KOPT-K1 (cell line): ENCODE results near the gene PRTN3.

Experiments
- H3K27ac ChIP-seq: fragments of 200-600 bp; sonication (generic); 2 replicates; pipeline ENCODE4 v1.5.1; 2016; ENCODE audit warnings: antibody characterized with exemption, mild to moderate bottlenecking, low read depth, low read length; ENCODE audit not compliant: poor library complexity, severe bottlenecking
- H3K36me3 ChIP-seq: fragments of 200-600 bp; sonication (generic); 2 replicates; pipeline ENCODE4 v1.5.1; 2017; ENCODE audit warnings: antibody characterized with exemption, mild to moderate bottlenecking, low read length, moderate library complexity; ENCODE audit not compliant: insufficient read depth
- H3K9me3 ChIP-seq: fragments of 200-600 bp; sonication (generic); 2 replicates; pipeline ENCODE4 v1.5.1; 2017; ENCODE audit warnings: antibody characterized with exemption, low read length, mild to moderate bottlenecking; ENCODE audit not compliant: insufficient read depth, poor library complexity, severe bottlenecking

Gene PRTN3

GRCh38 chr19:858868-859843 lies 18.4 kb downstream of the PRTN3 start, which contains the start of gene CFD:
Gene CFD (plus strand): TSS chr19:859664. CDS start chr19:859690, 26 bp downstream.
- H3K9me3 ChIP-seq: no peaks in the 10 kb centered on the region
- H3K27ac ChIP-seq: no peak within 1 kb of the TSS
- no peaks in the 10 kb centered on the region for H3K36me3 ChIP-seq

- H3K36me3 ChIP-seq: no peaks in the 10 kb centered on the region
- no peaks in the 10 kb centered on the region for H3K9me3 ChIP-seq
- no peak overlapping the region for H3K27ac ChIP-seq
Measured at GRCh38 chr19:861141-861755, 20.4 kb downstream of the PRTN3 start.

DNA sequence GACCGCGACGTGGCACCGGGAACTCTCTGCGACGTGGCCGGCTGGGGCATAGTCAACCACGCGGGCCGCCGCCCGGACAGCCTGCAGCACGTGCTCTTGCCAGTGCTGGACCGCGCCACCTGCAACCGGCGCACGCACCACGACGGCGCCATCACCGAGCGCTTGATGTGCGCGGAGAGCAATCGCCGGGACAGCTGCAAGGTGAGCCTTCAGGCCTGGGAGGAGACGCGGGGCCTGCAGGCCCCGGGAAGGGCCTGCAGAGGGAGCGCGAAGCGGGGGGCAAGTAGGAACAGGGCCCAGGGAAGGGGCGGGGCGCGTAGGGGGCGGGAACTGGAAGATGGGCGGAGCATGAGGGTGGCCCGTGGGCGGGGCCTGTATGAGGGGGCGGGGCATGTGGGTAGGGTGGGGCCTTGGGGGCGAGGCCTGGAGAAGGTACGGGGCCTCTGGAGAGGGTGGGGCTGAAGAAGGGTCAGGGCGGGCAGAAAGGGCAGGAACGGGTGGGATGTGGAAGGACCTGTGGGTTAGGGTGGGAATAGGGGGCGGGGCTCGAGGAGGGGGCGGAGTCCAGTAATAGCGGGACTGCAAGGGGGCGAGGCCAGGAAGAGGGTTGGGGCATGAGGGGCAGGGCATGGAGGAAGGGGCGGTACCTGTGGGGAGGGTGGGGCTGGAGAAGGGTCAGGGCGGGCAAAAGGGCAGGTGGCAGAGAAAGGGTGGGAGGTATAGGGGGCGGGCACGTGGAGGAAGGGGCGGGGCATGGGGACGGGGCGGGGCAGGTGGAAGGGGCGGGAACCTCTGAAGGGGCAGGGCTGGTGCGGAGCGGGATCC lies 21.2 kb downstream of the PRTN3 start:
- Histone ChIP-seq H3K9me3 (no peaks in the 10 kb centered on the region), H3K27ac (no peak overlapping the region), H3K36me3 (no peaks in the 10 kb centered on the region)

DNA sequence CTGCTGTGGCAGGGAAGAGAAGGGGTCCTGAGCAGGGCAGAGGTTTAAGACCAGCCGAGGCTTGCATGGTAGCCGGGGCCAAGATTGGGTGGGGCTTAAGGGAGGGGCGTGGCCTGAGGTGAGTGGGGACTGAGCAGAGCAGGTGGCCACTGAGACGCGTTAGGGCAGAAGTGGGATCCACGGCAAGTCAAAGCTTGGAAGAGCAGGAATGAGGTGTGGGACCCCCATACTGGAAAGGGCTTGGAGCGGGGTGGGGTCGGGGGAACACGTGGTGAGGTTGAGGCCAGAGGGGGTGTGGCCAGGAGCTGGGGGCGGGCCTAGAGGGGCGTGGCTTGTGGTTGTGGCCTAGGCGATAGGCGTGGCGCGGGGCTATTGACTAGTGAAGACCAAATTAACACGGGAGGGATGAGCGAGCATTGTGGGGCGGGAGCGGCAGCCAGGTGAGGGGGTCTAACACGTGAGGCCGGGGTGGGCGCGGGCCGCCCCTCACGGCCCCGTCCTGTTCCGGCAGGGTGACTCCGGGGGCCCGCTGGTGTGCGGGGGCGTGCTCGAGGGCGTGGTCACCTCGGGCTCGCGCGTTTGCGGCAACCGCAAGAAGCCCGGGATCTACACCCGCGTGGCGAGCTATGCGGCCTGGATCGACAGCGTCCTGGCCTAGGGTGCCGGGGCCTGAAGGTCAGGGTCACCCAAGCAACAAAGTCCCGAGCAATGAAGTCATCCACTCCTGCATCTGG lies 21.9 kb downstream of the PRTN3 start:
- H3K27ac ChIP-seq: no peak overlapping the region
- H3K9me3 ChIP-seq: no peaks in the 10 kb centered on the region
- H3K36me3 ChIP-seq: peaks cover 7% of the 10 kb centered on the region; the same call in 1 of the 2 replicates

GRCh38 chr19:863315-863620 lies 22.5 kb downstream of the PRTN3 start:
- Histone ChIP-seq H3K9me3 (no peaks in the 10 kb centered on the region), H3K27ac (no peak overlapping the region), H3K36me3 (peaks cover 11% of the 10 kb centered on the region; the same call in 1 of the 2 replicates)

- no peak overlapping the region for H3K27ac ChIP-seq
- H3K36me3 ChIP-seq: peaks cover 41% of the 10 kb centered on the region; the same call in 1 of the 2 replicates
- no peaks in the 10 kb centered on the region for H3K9me3 ChIP-seq
Measured at GRCh38 chr19:866769-867300, 26.0 kb downstream of the PRTN3 start.

DNA sequence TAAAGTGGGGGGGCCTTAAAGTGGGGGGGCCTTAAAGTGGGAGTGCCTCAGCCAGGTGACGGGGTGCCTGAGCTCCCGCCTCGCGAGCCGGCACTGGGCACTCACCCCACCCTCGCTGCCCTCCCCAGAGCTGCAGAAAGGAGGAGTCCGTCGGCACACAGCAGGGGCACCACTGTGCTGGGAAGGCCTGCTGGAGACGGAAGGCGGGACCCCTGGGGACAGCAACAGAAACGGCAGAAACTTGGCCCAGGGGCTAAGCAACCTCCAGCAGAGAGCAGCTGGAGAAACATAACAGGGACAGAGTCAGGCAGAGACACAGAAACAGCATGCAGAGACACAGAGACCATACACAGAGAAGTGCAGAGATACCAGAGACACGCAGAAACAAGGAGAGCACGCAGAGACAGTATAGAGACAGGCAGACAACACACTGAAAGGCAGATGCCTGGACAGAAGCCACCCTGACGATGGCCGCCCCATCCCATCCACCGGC lies 26.5 kb downstream of the PRTN3 start:
- Histone ChIP-seq H3K27ac (no peak overlapping the region), H3K36me3 (peaks cover 41% of the 10 kb centered on the region; the same call in 1 of the 2 replicates), H3K9me3 (no peaks in the 10 kb centered on the region)

GRCh38 chr19:867855-868457 lies 27.2 kb downstream of the PRTN3 start:
- Histone ChIP-seq H3K36me3 (peaks cover 41% of the 10 kb centered on the region; the same call in 1 of the 2 replicates), H3K27ac (no peak overlapping the region)

DNA sequence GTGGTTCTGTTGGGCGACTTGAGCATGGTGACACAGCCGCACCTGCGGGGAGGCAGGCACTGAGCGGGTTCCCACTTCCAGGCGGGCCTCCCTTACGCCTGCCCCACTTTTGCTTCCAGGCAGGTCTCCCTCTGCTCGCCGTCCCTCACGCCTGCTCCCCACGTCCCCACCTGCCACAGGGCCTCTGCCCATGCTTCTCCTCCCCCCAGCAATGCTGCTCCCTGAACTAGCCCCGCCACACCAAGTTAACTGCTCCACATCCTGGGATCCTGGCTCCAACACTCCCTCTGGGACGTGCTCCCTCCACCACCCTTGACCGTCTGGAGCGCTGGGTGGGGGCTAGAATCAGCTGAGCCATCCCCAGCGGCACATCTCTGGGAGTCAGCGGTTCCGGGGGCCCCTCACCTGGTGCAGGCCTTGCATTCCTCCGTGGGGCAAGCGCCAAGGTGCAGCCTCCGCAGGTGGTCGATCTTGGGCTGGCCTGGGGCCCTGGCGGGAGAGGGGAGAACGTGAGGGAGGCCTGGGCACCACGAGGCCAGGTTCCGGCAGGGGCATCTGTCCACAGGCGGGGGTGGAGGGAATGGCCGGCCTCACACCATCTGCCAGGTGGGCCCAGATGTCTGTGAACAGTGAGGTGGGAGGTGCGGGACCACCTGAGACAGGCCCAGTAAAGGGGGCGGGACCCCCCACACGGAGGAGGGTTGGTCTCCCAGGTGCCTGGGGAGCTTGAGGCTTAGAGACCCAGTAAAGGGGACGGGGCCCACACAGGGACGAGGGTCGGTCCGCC lies 27.9 kb downstream of the PRTN3 start:
- H3K36me3 ChIP-seq: peaks cover 44% of the 10 kb centered on the region; the same call in 1 of the 2 replicates
- no peak overlapping the region for H3K27ac ChIP-seq
- H3K9me3 ChIP-seq: no peaks in the 10 kb centered on the region

More at GRCh38 chr19:867855-868457, 27.2 kb downstream of the PRTN3 start:
- H3K9me3 ChIP-seq: no peaks in the 10 kb centered on the region

DNA sequence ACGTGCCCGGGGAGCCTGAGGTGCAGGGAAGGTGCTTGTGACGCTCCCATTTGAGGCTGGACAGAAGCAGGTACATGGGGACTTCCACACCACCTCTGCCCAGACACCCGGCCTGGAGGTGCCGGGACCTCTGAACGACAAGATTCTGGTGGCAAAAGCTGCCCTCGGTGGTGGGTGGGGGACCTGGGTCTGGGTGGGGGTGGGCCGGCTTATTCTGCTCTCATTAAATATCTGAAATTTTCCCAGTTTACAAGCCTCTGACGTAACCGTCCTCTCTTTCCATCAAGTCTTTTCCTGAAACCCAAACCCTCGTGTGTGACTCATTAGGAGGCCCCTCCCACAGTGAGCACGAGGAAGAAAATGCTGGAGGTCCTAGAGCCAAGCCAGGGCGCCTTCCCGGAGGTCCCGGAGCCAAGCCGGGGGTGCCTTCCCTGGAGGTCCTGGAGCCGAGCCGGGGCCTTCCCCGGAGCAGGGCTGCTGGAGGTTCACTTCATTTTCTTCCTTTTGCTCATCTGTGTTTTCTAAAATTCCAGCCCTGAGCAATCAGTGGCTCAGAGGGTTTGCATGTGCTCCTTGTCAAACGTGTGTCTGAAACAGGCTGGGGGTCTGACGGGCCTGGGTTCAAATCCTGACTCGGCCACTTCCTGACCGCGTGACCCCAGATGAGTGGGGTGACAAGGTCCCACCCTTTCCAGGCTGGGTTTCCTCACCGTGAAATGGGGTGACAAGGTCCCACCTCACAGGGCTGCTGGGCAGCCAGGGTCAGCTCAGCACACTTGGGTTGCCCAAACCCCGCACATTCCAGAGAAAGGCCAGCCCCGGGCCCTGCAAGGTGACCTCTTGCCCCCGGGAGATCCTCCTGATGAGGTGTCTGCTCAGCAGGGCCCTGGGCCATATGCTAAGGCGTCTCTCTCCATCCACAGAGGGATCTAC lies 28.7 kb downstream of the PRTN3 start:
- Histone ChIP-seq H3K9me3 (no peaks in the 10 kb centered on the region), H3K27ac (no peak overlapping the region), H3K36me3 (peaks cover 53% of the 10 kb centered on the region; the same call in 1 of the 2 replicates)

GRCh38 chr19:870314-870713 lies 29.5 kb downstream of the PRTN3 start:
- no peak overlapping the region for H3K27ac ChIP-seq
- peaks cover 59% of the 10 kb centered on the region; the same call in 1 of the 2 replicates for H3K36me3 ChIP-seq
- no peaks in the 10 kb centered on the region for H3K9me3 ChIP-seq

- H3K36me3 ChIP-seq: peaks cover 65% of the 10 kb centered on the region; the same call in 1 of the 2 replicates
- no peaks in the 10 kb centered on the region for H3K9me3 ChIP-seq
- no peak overlapping the region for H3K27ac ChIP-seq
Measured at GRCh38 chr19:870963-871401, 30.2 kb downstream of the PRTN3 start.
